Measurements from ENCODE around the gene CMTM5. TPM values are rescaled to one million over a fixed set of nuclear protein-coding genes. Genes with fewer than 3 reads are reported as not detected.

Gene CMTM5
- under 1 TPM in 1 of 4 donors, not detected in 3; 0.76 TPM for total RNA-seq

GRCh38 chr14:23376482-23377197 is at the start of gene CMTM5:
TSS of gene CMTM5 (plus strand) at chr14:23377046. CDS start at chr14:23377252, 206 bp downstream.
- peaks cover 12% of the 10 kb centered on the region for H3K4me1 ChIP-seq
- no peak within 1 kb of the TSS for H3K4me3 ChIP-seq
- peaks cover 7% of the 10 kb centered on the region for H3K27me3 ChIP-seq
- no peak for TF ChIP-seq EP300 (IDR thresholded peaks at IDR 0.05)
- TF ChIP-seq CTCF (IDR thresholded peaks at IDR 0.05): no peak
- TF ChIP-seq POLR2A (IDR thresholded peaks at IDR 0.05): no peak
- no peak for TF ChIP-seq POLR2AphosphoS5 (IDR thresholded peaks at IDR 0.05)
- H3K36me3 ChIP-seq: no peaks in the 10 kb centered on the region
- no peak for DNase-seq (ENCODE audit: low spot score in 2 of 2)
- WGBS: 54% methylated on average over 10 of the region's 13 CpGs
- no peaks in the 10 kb centered on the region for H3K9me3 ChIP-seq
- H3K27ac ChIP-seq: no peak within 1 kb of the TSS

GRCh38 chr14:23327947-23328744 is 48.7 kb upstream of the CMTM5 start:
- Histone ChIP-seq H3K9me3 (no peaks in the 10 kb centered on the region), H3K4me1 (peaks cover 4% of the 10 kb centered on the region), H3K27me3 (no peaks in the 10 kb centered on the region), H3K36me3 (peaks cover 23% of the 10 kb centered on the region), H3K27ac (no peak overlapping the region), H3K4me3 (no peak overlapping the region)
- peak in 1 of 2 donors; percentile 84 for DNase-seq (ENCODE audit: low spot score in 2 of 2)
- WGBS: 44% methylated on average over 4 of the region's 4 CpGs
- TF ChIP-seq POLR2AphosphoS5 (IDR thresholded peaks at IDR 0.05) (no peak), CTCF (IDR thresholded peaks at IDR 0.05) (peak; percentile 73 to 91)

- TF ChIP-seq EP300 (IDR thresholded peaks at IDR 0.05) (no peak), POLR2AphosphoS5 (IDR thresholded peaks at IDR 0.05) (no peak), POLR2A (IDR thresholded peaks at IDR 0.05) (no peak), CTCF (IDR thresholded peaks at IDR 0.05) (no peak)
- H3K27ac ChIP-seq: no peak overlapping the region
- 88% methylated on average over 5 of the region's 5 CpGs for WGBS
- DNase-seq (ENCODE audit: low spot score in 2 of 2): no peak
- H3K27me3 ChIP-seq: no peaks in the 10 kb centered on the region
- H3K4me3 ChIP-seq: no peak overlapping the region
- H3K9me3 ChIP-seq: no peaks in the 10 kb centered on the region
- no peaks in the 10 kb centered on the region for H3K36me3 ChIP-seq
- H3K4me1 ChIP-seq: no peaks in the 10 kb centered on the region
Observed at GRCh38 chr14:23335623-23336022, 41.2 kb upstream of the CMTM5 start.

- Histone ChIP-seq H3K27me3 (no peaks in the 10 kb centered on the region), H3K36me3 (no peaks in the 10 kb centered on the region), H3K4me1 (no peaks in the 10 kb centered on the region), H3K4me3 (no peak overlapping the region), H3K27ac (no peak overlapping the region), H3K9me3 (no peaks in the 10 kb centered on the region)
- no peak for DNase-seq (ENCODE audit: low spot score in 2 of 2)
- no peak for TF ChIP-seq CTCF (IDR thresholded peaks at IDR 0.05)
- 86% methylated on average over 1 of the region's 1 CpG for WGBS
Observed at GRCh38 chr14:23339506-23340268, 37.2 kb upstream of the CMTM5 start.

GRCh38 chr14:23344481-23344880 is 32.4 kb upstream of the CMTM5 start:
- Histone ChIP-seq H3K27ac (no peak overlapping the region), H3K4me3 (no peak overlapping the region), H3K27me3 (no peaks in the 10 kb centered on the region), H3K36me3 (no peaks in the 10 kb centered on the region), H3K9me3 (no peaks in the 10 kb centered on the region), H3K4me1 (no peaks in the 10 kb centered on the region)
- 65% methylated on average over 3 of the region's 3 CpGs for WGBS
- DNase-seq (ENCODE audit: low spot score in 2 of 2): no peak
- TF ChIP-seq POLR2AphosphoS5 (IDR thresholded peaks at IDR 0.05) (no peak), EP300 (IDR thresholded peaks at IDR 0.05) (no peak), POLR2A (IDR thresholded peaks at IDR 0.05) (no peak), CTCF (IDR thresholded peaks at IDR 0.05) (no peak)
